Gastroesophageal sphincter (tissue), 4 donors: ENCODE data around the gene MSMP. TPM values are rescaled to one million over a fixed set of nuclear protein-coding genes. Genes with fewer than 3 reads are reported as not detected.
A peak's percentile ranks its signal among the peaks of the same experiment; 100 is the strongest.

Experiments
- ATAC-seq: fragments of 150-250 bp; one replicate; pipeline ENCODE4 v1.9.1; 2016; ENCODE audit warnings: mild to moderate bottlenecking, moderate library complexity
- H3K27ac ChIP-seq, 4 donors: fragments of 200-600 bp; sonication (generic) in 3 of 4; 1 replicate in 3 of 4; 2 replicates in 1 of 4; pipeline ENCODE4 v1.5.1; 2016 to 2019
- H3K27me3 ChIP-seq: fragments of 200-600 bp; sonication (generic); one replicate; pipeline ENCODE4 v1.5.1; 2019
- H3K36me3 ChIP-seq, 2 donors: fragments of 200-600 bp; sonication (generic); one replicate each; pipeline ENCODE4 v1.5.1; 2019; ENCODE audit warnings: control low read depth in 1 of 2
- H3K4me1 ChIP-seq, 3 donors: fragments of 200-600 bp; sonication (generic); 1 replicate in 2 of 3; 2 replicates in 1 of 3; pipeline ENCODE4 v1.5.1; 2016 to 2019; ENCODE audit warnings: control low read depth in 2 of 3
- H3K4me3 ChIP-seq, 2 donors: fragments of 200-600 bp; sonication (generic); one replicate each; pipeline ENCODE4 v1.5.1; 2019; ENCODE audit warnings: mild to moderate bottlenecking in 1 of 2, moderate library complexity in 1 of 2
- H3K9me3 ChIP-seq, 3 donors: fragments of 200-600 bp; sonication (generic); one replicate each; pipeline ENCODE4 v1.5.1; 2017 to 2019; ENCODE audit warnings: control low read depth in 2 of 3
- CTCF ChIP-seq, 4 experiments: fragments of 200-600 bp in 2 of 4; fragments of 450-650 bp in 2 of 4; sonication (generic) in 1 of 4; IDR thresholded peaks; one replicate each; pipeline ENCODE4 v1.5.1; 2017 to 2019; ENCODE audit warnings: antibody characterized with exemption in 4 of 4, mild to moderate bottlenecking in 2 of 4, moderate library complexity in 2 of 4
- EP300 ChIP-seq: sonication (generic); formaldehyde crosslinking; IDR thresholded peaks from one replicate; pipeline ENCODE4 v1.6.1; 2017; ENCODE audit warnings: antibody characterized with exemption, mild to moderate bottlenecking
- POLR2A ChIP-seq, 2 donors: fragments of 450-650 bp; IDR thresholded peaks; one replicate each; pipeline ENCODE4 v1.6.1; 2017; ENCODE audit warnings: antibody characterized with exemption in 2 of 2, mild to moderate bottlenecking in 2 of 2, moderate library complexity in 1 of 2
- POLR2AphosphoS5 ChIP-seq: sonication (generic); formaldehyde crosslinking; IDR thresholded peaks from one replicate; pipeline ENCODE4 v1.6.1; 2017; ENCODE audit warnings: antibody characterized with exemption
- WGBS, 2 donors: methylation state at CpG; one replicate each; pipeline ENCODE4 v1.1.5; 2018; ENCODE audit warnings: low coverage in 1 of 2; 5-methylcytosine and 5-hydroxymethylcytosine counted together
- total RNA-seq, 4 donors: library from RNA; depleted of rRNA; stranded (reverse); fragments of >200 nt; gene quantifications; one replicate each; pipeline ENCODE4 v1.1.0, GENCODE V29; 2016

MSMP gene
- total RNA-seq, 4 donors from 2014 or later, result 2.0 TPM; not detected in 3

GRCh38 chr9:35756275-35757225 lies 2.5 kb upstream of the MSMP start:
- ATAC-seq, result peak; percentile 85
- TF ChIP-seq EP300 (no peak), POLR2A (IDR thresholded peaks at IDR 0.05) (peak in 1 of 2 donors; percentile 26), POLR2AphosphoS5 (no peak), CTCF (IDR thresholded peaks at IDR 0.05) (peak in 3 of 4 experiments; percentile 58 to 84 (median 72))
- Histone ChIP-seq H3K4me3 (peak overlapping the region; percentile 64 to 71), H3K27ac (peak overlapping the region; percentile 73 to 93 (median 88)), H3K9me3 (no peaks in the 10 kb centered on the region), H3K4me1 (peaks cover 0 to 38% (median 19%) of the 10 kb centered on the region in 3 donors), H3K27me3 (no peaks in the 10 kb centered on the region), H3K36me3 (peaks cover 0 to 37% of the 10 kb centered on the region in 2 donors)
- 10 to 26% methylated on average over 12 to 20 of the region's 48 CpGs for WGBS, 2 donors

- H3K9me3 ChIP-seq, result no peaks in the 10 kb centered on the region
- H3K27ac ChIP-seq, result no peak overlapping the region
- peaks cover 0 to 51% of the 10 kb centered on the region in 2 donors for H3K36me3 ChIP-seq
- no peaks in the 10 kb centered on the region for H3K27me3 ChIP-seq
- no peak for ATAC-seq
- no peak overlapping the region for H3K4me3 ChIP-seq
- TF ChIP-seq POLR2A (IDR thresholded peaks at IDR 0.05), result no peak
- no peak for TF ChIP-seq CTCF (IDR thresholded peaks at IDR 0.05)
- TF ChIP-seq POLR2AphosphoS5, result no peak
- TF ChIP-seq EP300, result no peak
- H3K4me1 ChIP-seq, result peaks cover 0 to 51% (median 23%) of the 10 kb centered on the region in 3 donors
- WGBS, 2 donors, result 82 to 92% methylated on average over 2 to 4 of the region's 4 CpGs
Measured at GRCh38 chr9:35755071-35755470, 995 bp upstream of the MSMP start.

GRCh38 chr9:35753466-35753865 lies 610 bp downstream of the MSMP start:
- WGBS, 2 donors, result 80 to 97% methylated on average over 1 to 5 of the region's 5 CpGs
- no peak for ATAC-seq
- H3K27me3 ChIP-seq, result no peaks in the 10 kb centered on the region
- peaks cover 0 to 44% (median 25%) of the 10 kb centered on the region in 3 donors for H3K4me1 ChIP-seq
- peaks cover 0 to 51% of the 10 kb centered on the region in 2 donors for H3K36me3 ChIP-seq
- H3K4me3 ChIP-seq, result no peak overlapping the region
- H3K9me3 ChIP-seq, result no peaks in the 10 kb centered on the region
- H3K27ac ChIP-seq, result no peak overlapping the region
- TF ChIP-seq POLR2A (IDR thresholded peaks at IDR 0.05) (no peak), EP300 (no peak), CTCF (IDR thresholded peaks at IDR 0.05) (no peak), POLR2AphosphoS5 (no peak)

- Histone ChIP-seq H3K27me3 (no peaks in the 10 kb centered on the region), H3K4me1 (peaks cover 0 to 49% (median 29%) of the 10 kb centered on the region in 3 donors), H3K4me3 (peak overlapping the region; percentile 67 to 76), H3K27ac (peak overlapping the region in 3 of 4 donors; percentile 90 to 96 (median 93)), H3K36me3 (peaks cover 0 to 51% of the 10 kb centered on the region in 2 donors), H3K9me3 (no peaks in the 10 kb centered on the region)
- no peak for ATAC-seq
- WGBS, 2 donors, result 17% methylated on average over 1 of the region's 4 CpGs; no CpG with 5 or more reads in 1 of the 2 donors
- TF ChIP-seq CTCF (IDR thresholded peaks at IDR 0.05), result no peak
- TF ChIP-seq EP300, result no peak
- TF ChIP-seq POLR2A (IDR thresholded peaks at IDR 0.05), result no peak
- TF ChIP-seq POLR2AphosphoS5, result no peak
Measured at GRCh38 chr9:35750256-35750531, 3.9 kb downstream of the MSMP start.
